Right lobe of liver (tissue), 4 donors: ENCODE measurements around the gene ALKBH1.

Experiments used
- CTCF ChIP-seq, 4 donors: fragments of 200-600 bp in 3 of 4; fragments of 450-650 bp in 1 of 4; IDR thresholded peaks; one replicate each; pipeline versions ENCODE4 v1.5.1 to v1.8.0; 2016 to 2022; ENCODE audit warnings: antibody characterized with exemption in 4 of 4, mild to moderate bottlenecking in 2 of 4
- POLR2A ChIP-seq: fragments of 450-650 bp; IDR thresholded peaks from one replicate; pipeline ENCODE4 v1.6.1; 2017; ENCODE audit warnings: antibody characterized with exemption, mild to moderate bottlenecking
- donor health status: DM: no; HTN: no; CAD: no.
- donor health status: DM: no; HTN: no; CAD: no.
- donor health status: DM: no; HTN: yes; CAD: no.

- no peak for TF ChIP-seq CTCF (IDR thresholded peaks at IDR 0.05)
- TF ChIP-seq POLR2A: no peak
Observed at GRCh38 chr14:77730976-77731497, 23.2 kb upstream of the ALKBH1 start.
